ENCODE data around the gene NTF4.
A peak's percentile ranks its signal among the peaks of the same experiment; 100 is the strongest.
"Not testable (repeated sequence)": the region's sequence is repeated elsewhere in the genome, so short reads cannot be mapped to it uniquely, and the experiment has no call there.

Gene NTF4

GRCh38 chr19:49029749-49030148, 34.9 kb downstream of the NTF4 start:
- H3K36me3 ChIP-seq (ENCODE audit: control insufficient read depth, insufficient read depth, low read length, severe bottlenecking); H3K4me3 ChIP-seq (ENCODE audit: low read length); H3K4me1 ChIP-seq (ENCODE audit: control insufficient read depth, insufficient read depth, low read length); DNase-seq (ENCODE audit: low read depth); H3K9me3 ChIP-seq (ENCODE audit: control insufficient read depth, low read length); H3K27me3 ChIP-seq (replicated peaks; ENCODE audit: control insufficient read depth, insufficient read depth, low read length); H3K9ac ChIP-seq (ENCODE audit: low read length): not testable (repeated sequence)

GRCh38 chr19:49028686-49029085, 35.9 kb downstream of the NTF4 start:
- not testable (repeated sequence) for H3K27me3 ChIP-seq (replicated peaks; ENCODE audit: control insufficient read depth, insufficient read depth, low read length); DNase-seq (ENCODE audit: low read depth); H3K4me1 ChIP-seq (ENCODE audit: control insufficient read depth, insufficient read depth, low read length); H3K9me3 ChIP-seq (ENCODE audit: control insufficient read depth, low read length); H3K9ac ChIP-seq (ENCODE audit: low read length); H3K36me3 ChIP-seq (ENCODE audit: control insufficient read depth, insufficient read depth, low read length, severe bottlenecking); H3K4me3 ChIP-seq (ENCODE audit: low read length)

- H3K36me3 ChIP-seq (ENCODE audit: control insufficient read depth, insufficient read depth, low read length, severe bottlenecking); DNase-seq (ENCODE audit: low read depth); H3K9me3 ChIP-seq (ENCODE audit: control insufficient read depth, low read length); H3K4me3 ChIP-seq (ENCODE audit: low read length); H3K27me3 ChIP-seq (replicated peaks; ENCODE audit: control insufficient read depth, insufficient read depth, low read length); H3K4me1 ChIP-seq (ENCODE audit: control insufficient read depth, insufficient read depth, low read length); H3K9ac ChIP-seq (ENCODE audit: low read length): not testable (repeated sequence)
Observed at GRCh38 chr19:49025599-49025998, 39.0 kb downstream of the NTF4 start.

GRCh38 chr19:49025088-49025487, 39.5 kb downstream of the NTF4 start:
- H3K4me1 ChIP-seq (ENCODE audit: control insufficient read depth, insufficient read depth, low read length); DNase-seq (ENCODE audit: low read depth); H3K36me3 ChIP-seq (ENCODE audit: control insufficient read depth, insufficient read depth, low read length, severe bottlenecking); H3K9me3 ChIP-seq (ENCODE audit: control insufficient read depth, low read length); H3K9ac ChIP-seq (ENCODE audit: low read length); H3K27me3 ChIP-seq (replicated peaks; ENCODE audit: control insufficient read depth, insufficient read depth, low read length); H3K4me3 ChIP-seq (ENCODE audit: low read length): not testable (repeated sequence)

- H3K9ac ChIP-seq (ENCODE audit: low read length); DNase-seq (ENCODE audit: low read depth); H3K4me1 ChIP-seq (ENCODE audit: control insufficient read depth, insufficient read depth, low read length); H3K4me3 ChIP-seq (ENCODE audit: low read length); H3K27me3 ChIP-seq (replicated peaks; ENCODE audit: control insufficient read depth, insufficient read depth, low read length); H3K36me3 ChIP-seq (ENCODE audit: control insufficient read depth, insufficient read depth, low read length, severe bottlenecking); H3K9me3 ChIP-seq (ENCODE audit: control insufficient read depth, low read length): not testable (repeated sequence)
Observed at GRCh38 chr19:49024233-49024632, 40.4 kb downstream of the NTF4 start, which contains the start of gene CGB3. TSS of gene CGB3 (minus strand) at chr19:49024333. CDS start at chr19:49023971, 362 bp downstream.

GRCh38 chr19:49022116-49022515, 42.5 kb downstream of the NTF4 start:
- Histone ChIP-seq H3K4me1 (ENCODE audit: control insufficient read depth, insufficient read depth, low read length) (peaks cover 10% of the 10 kb centered on the region), H3K4me3 (ENCODE audit: low read length) (no peak overlapping the region), H3K27me3 (replicated peaks; ENCODE audit: control insufficient read depth, insufficient read depth, low read length) (peaks cover 13% of the 10 kb centered on the region), H3K9ac (ENCODE audit: low read length) (no peak overlapping the region), H3K36me3 (ENCODE audit: control insufficient read depth, insufficient read depth, low read length, severe bottlenecking) (no peaks in the 10 kb centered on the region), H3K9me3 (ENCODE audit: control insufficient read depth, low read length) (no peaks in the 10 kb centered on the region)
- DNase-seq (ENCODE audit: low read depth) = no peak

- no peak overlapping the region for H3K4me3 ChIP-seq (ENCODE audit: low read length)
- H3K9ac ChIP-seq (ENCODE audit: low read length) = no peak overlapping the region
- H3K27me3 ChIP-seq (replicated peaks; ENCODE audit: control insufficient read depth, insufficient read depth, low read length) = peaks cover 13% of the 10 kb centered on the region
- DNase-seq (ENCODE audit: low read depth) = no peak
- peaks cover 10% of the 10 kb centered on the region for H3K4me1 ChIP-seq (ENCODE audit: control insufficient read depth, insufficient read depth, low read length)
- no peaks in the 10 kb centered on the region for H3K9me3 ChIP-seq (ENCODE audit: control insufficient read depth, low read length)
- H3K36me3 ChIP-seq (ENCODE audit: control insufficient read depth, insufficient read depth, low read length, severe bottlenecking) = no peaks in the 10 kb centered on the region
Observed at GRCh38 chr19:49020931-49021895, 43.4 kb downstream of the NTF4 start.

- Histone ChIP-seq H3K27me3 (replicated peaks; ENCODE audit: control insufficient read depth, insufficient read depth, low read length) (peaks cover 13% of the 10 kb centered on the region), H3K9me3 (ENCODE audit: control insufficient read depth, low read length) (no peaks in the 10 kb centered on the region)
Observed at GRCh38 chr19:49020342-49020741, 44.3 kb downstream of the NTF4 start.

GRCh38 chr19:49019242-49019932, 45.2 kb downstream of the NTF4 start:
- H3K9ac ChIP-seq (ENCODE audit: low read length) = no peak overlapping the region
- no peaks in the 10 kb centered on the region for H3K9me3 ChIP-seq (ENCODE audit: control insufficient read depth, low read length)
- H3K4me1 ChIP-seq (ENCODE audit: control insufficient read depth, insufficient read depth, low read length) = peaks cover 10% of the 10 kb centered on the region
- peak; percentile 72 for DNase-seq (ENCODE audit: low read depth)
- peaks cover 13% of the 10 kb centered on the region for H3K27me3 ChIP-seq (replicated peaks; ENCODE audit: control insufficient read depth, insufficient read depth, low read length)
- peak overlapping the region; percentile 69 for H3K4me3 ChIP-seq (ENCODE audit: low read length)
- peaks cover 18% of the 10 kb centered on the region for H3K36me3 ChIP-seq (ENCODE audit: control insufficient read depth, insufficient read depth, low read length, severe bottlenecking)

More at GRCh38 chr19:49020342-49020741, 44.3 kb downstream of the NTF4 start:
- no peak overlapping the region for H3K4me3 ChIP-seq (ENCODE audit: low read length)
- no peak overlapping the region for H3K9ac ChIP-seq (ENCODE audit: low read length)
- H3K36me3 ChIP-seq (ENCODE audit: control insufficient read depth, insufficient read depth, low read length, severe bottlenecking) = peaks cover 8% of the 10 kb centered on the region
- DNase-seq (ENCODE audit: low read depth) = no peak
- peaks cover 10% of the 10 kb centered on the region for H3K4me1 ChIP-seq (ENCODE audit: control insufficient read depth, insufficient read depth, low read length)

- not testable (repeated sequence) for H3K4me1 ChIP-seq (ENCODE audit: control insufficient read depth, insufficient read depth, low read length); H3K9me3 ChIP-seq (ENCODE audit: control insufficient read depth, low read length)
- peaks cover 13% of the 10 kb centered on the region for H3K27me3 ChIP-seq (replicated peaks; ENCODE audit: control insufficient read depth, insufficient read depth, low read length)
- peaks cover 21% of the 10 kb centered on the region for H3K36me3 ChIP-seq (ENCODE audit: control insufficient read depth, insufficient read depth, low read length, severe bottlenecking)
- DNase-seq (ENCODE audit: low read depth) = peak; percentile 35
- peak overlapping the region; percentile 69 for H3K4me3 ChIP-seq (ENCODE audit: low read length)
- H3K9ac ChIP-seq (ENCODE audit: low read length) = peak overlapping the region; percentile 51
Observed at GRCh38 chr19:49018388-49019241, 46.0 kb downstream of the NTF4 start.
